GM12873 (cell line): ENCODE results near the gene MT4.

Experiments used
- TF ChIP-seq, protein P1 (sequence below): IDR thresholded peaks from 2 replicates; pipeline ENCODE4 v1.5.1; 2012; ENCODE audit warnings: low read depth, mild to moderate bottlenecking, moderate library complexity, low read length, control low read depth; ENCODE audit not compliant: insufficient read depth; ENCODE audit errors: missing control alignments

Gene MT4

DNA sequence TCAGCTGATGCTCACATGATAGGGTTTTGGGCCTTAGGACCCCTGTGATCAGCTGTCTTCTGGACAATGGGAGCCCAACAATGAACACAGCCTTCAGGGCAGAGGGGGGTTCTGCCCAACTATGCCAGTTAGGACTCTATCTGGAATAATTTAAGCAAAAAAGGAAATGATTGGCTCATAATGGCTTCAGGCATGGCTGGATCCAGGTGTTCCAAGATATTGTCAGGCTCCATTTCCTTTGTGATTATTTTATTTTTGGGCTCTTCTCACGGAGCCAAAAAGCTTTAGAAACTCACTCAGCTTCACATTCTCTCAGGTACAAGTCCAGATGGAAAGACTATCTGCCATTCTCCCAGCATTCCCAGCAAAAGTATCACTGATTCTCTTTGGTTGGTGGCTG, 40.6 kb downstream of the MT4 start:
- TF ChIP-seq, protein P1, sequence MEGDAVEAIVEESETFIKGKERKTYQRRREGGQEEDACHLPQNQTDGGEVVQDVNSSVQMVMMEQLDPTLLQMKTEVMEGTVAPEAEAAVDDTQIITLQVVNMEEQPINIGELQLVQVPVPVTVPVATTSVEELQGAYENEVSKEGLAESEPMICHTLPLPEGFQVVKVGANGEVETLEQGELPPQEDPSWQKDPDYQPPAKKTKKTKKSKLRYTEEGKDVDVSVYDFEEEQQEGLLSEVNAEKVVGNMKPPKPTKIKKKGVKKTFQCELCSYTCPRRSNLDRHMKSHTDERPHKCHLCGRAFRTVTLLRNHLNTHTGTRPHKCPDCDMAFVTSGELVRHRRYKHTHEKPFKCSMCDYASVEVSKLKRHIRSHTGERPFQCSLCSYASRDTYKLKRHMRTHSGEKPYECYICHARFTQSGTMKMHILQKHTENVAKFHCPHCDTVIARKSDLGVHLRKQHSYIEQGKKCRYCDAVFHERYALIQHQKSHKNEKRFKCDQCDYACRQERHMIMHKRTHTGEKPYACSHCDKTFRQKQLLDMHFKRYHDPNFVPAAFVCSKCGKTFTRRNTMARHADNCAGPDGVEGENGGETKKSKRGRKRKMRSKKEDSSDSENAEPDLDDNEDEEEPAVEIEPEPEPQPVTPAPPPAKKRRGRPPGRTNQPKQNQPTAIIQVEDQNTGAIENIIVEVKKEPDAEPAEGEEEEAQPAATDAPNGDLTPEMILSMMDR: no peak

DNA sequence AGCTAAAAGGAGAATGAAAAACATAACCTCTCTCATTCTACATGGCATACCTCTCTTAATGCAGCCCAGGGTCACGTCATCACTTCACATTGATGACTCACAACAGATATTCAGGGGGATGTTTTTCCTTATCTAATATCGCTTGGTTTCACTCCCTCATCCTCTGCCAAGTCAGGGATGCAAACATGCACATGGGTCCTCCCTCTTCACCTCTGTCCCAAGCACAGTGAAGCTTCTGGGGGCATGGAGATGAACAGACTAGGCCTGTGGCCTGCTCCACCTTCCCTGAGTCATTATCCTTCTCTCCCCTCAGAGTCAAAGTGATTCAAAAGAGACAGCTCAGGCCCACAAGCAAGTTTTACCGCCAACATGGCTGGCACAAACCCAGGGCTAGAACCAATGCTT, 41.2 kb downstream of the MT4 start:
- TF ChIP-seq, protein P1: no peak

DNA sequence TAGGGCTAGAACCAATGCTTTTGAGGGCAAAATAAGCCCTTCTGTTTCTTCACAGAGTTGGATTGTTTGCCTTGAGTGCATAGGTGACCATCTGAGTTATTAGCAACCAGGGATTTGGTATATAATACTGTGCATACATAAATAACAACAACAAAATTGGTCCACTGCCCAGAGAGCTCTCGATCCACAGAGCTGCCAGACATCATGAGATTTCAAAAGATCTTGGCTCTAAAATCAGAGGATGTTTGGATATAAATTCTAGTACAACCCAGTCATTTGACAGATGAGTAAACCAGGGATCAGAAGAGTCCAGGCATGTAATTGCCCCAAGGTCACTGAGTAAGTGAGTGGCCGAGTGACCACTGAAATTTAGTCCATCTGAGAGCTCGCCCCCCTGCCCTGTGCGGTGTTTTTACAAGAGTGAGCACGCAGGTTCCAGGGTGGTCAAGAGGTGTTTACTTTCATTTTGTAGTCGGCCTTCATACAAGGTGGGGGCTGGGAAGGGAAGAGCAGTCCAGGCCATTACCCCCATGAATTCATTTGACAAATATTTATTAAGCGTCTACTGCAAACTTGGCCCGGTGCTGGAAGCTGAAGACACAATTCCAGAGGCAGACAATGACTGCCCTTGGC, 41.7 kb downstream of the MT4 start:
- TF ChIP-seq, protein P1: no peak

DNA sequence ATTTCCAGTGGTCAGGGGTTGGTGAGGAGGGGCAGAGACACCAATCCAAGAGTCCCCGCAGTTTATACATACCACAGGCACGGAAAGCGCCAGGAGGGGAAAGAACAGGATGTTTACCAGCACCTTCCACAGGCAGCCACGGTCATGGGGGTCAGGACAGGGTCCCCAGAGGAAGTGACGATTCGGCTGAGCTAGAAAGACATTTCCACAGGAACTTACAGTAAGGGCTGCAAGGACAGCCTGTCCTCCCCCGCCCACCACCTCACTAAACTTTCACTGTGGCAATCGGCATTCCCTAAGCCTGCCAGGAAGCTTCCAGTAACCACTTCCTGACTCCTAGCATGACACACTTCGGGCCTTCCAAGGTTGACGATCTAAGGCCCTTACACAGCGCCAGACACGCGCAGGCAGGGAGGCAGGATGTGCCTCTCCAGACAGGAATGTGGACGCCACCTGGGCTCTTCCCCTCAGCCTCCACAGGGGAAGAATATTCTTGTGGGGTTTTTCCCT, 42.3 kb downstream of the MT4 start:
- TF ChIP-seq, protein P1: no peak

DNA sequence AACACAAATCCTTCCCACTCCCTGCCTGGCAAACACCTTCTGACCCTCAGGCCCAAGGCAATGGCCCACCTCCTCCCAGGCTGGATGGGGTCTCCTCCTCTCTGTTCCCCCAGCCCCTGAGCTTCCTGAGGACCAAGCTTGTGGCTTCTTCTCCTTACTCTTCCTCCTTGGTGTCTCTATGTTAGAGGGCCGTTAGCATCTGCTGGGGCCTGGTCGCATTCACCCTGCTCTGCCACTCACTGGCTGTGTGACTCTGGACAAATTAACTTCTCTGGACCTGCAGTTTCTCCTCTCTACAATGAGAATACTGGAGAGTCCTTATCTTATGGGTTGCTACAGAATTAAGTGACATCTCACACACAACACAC, 42.8 kb downstream of the MT4 start:
- TF ChIP-seq, protein P1: no peak

DNA sequence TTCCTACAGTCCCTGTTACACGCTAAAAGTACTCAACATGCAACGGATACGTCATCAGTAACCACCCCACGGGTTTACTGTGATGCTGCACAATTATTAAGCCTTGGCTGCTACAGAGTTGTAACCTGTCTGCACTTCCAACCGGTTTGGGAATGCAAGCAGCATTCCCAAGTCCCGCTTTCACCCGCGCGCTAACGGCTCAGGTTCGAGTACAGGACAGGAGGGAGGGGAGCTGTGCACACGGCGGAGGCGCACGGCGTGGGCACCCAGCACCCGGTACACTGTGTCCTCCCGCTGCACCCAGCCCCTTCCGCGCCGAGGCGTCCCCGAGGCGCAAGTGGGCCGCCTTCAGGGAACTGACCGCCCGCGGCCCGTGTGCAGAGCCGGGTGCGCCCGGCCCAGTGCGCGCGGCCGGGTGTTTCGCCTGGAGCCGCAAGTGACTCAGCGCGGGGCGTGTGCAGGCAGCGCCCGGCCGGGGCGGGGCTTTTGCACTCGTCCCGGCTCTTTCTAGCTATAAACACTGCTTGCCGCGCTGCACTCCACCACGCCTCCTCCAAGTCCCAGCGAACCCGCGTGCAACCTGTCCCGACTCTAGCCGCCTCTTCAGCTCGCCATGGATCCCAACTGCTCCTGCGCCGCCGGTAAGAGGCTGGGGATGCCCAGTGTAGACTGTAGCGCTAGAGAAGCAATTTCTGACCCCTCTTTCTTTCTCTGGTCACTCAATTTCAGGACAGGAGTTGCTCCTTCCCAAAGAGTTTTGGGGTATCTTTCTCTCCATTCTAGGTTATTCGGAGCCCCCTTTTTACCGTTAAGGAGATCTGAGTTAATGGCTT, 43.4 kb downstream of the MT4 start, which contains the start of gene MT2A:
MT2A (plus strand) TSS at position 542 of the 833 bp plus-strand sequence; CDS start at position 614, 72 bp downstream.
- TF ChIP-seq, protein P1: no peak

DNA sequence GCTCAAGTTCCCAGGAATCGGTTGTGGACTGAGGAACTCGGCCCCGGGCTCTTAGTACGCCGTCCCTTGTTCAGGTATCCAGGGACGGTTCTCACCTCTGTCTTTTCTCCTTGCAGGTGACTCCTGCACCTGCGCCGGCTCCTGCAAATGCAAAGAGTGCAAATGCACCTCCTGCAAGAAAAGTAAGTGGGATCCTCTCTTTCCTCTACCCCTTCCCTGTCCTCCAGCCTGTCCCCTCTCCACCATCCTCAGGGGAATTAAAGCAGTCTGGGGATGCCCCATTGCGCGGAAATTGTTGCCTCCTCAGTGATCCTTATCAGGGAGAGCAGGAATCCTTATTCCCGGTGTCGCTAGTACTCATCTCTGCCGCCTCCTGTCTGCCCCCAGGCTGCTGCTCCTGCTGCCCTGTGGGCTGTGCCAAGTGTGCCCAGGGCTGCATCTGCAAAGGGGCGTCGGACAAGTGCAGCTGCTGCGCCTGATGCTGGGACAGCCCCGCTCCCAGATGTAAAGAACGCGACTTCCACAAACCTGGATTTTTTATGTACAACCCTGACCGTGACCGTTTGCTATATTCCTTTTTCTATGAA, 44.1 kb downstream of the MT4 start:
- TF ChIP-seq, protein P1: no peak
